HT1080 (cell line): ENCODE measurements around the gene MYCT1. TPM values are rescaled to one million over a fixed set of nuclear protein-coding genes. Genes with fewer than 3 reads are reported as not detected.
"Not testable (repeated sequence)": the region's sequence is repeated elsewhere in the genome, so short reads cannot be mapped to it uniquely, and the experiment has no call there.

Source experiments
- DNase-seq: peaks from one replicate; pipeline ENCODE4 v3.0.0-alpha.2; 2015; ENCODE audit warnings: low read depth
- polyA plus RNA-seq, 2 experiments: library from polyadenylated mRNA; depleted of rRNA; stranded (reverse); fragments of >200 nt; gene quantifications; 2 replicates each; pipeline ENCODE4 v1.2.3, GENCODE V29; 2015
- total RNA-seq: library from RNA; depleted of rRNA; stranded (reverse); fragments of >200 nt; shearing (Covaris generic); gene quantifications from 2 replicates; pipeline ENCODE4 v1.2.3, GENCODE V29; 2014; rRNA removed

MYCT1 gene
- total RNA-seq: 0.56 and 1.8 TPM in 2 replicates
- polyA plus RNA-seq (2015; cell fraction: cytosol; rRNA removed): 1.1 and 1.8 TPM in 2 replicates
- polyA plus RNA-seq (2015; cell fraction: nucleus; rRNA removed): 0.41 and 0.70 TPM in 2 replicates

GRCh38 chr6:152697634-152698033 is at the start of gene MYCT1:
MYCT1 (plus strand) TSS chr6:152697897; CDS start chr6:152697903, 6 bp downstream.
- DNase-seq: no peak

- DNase-seq: no peak
Measured at GRCh38 chr6:152648105-152648504, 49.6 kb upstream of the MYCT1 start.

DNA sequence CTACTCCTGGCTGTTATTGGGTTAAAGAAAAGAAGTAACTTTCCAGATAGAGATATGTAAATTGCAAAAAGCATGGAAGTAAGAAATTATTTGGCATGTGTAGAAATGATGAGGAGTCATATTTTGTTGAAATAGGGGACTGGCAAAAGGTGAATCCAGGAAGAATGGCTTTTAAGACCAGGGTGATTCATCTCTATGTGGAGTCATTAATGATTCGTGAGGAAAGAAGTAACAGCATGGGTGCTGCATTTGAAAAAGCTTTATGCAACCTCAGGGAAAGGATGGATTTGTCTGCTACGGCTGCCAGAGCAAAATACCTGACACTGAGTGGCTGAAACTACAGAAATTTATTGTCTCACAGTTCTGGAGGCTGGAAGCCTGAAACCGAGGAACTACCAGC is 45.7 kb upstream of the MYCT1 start:
- DNase-seq: peak; percentile 34

DNA sequence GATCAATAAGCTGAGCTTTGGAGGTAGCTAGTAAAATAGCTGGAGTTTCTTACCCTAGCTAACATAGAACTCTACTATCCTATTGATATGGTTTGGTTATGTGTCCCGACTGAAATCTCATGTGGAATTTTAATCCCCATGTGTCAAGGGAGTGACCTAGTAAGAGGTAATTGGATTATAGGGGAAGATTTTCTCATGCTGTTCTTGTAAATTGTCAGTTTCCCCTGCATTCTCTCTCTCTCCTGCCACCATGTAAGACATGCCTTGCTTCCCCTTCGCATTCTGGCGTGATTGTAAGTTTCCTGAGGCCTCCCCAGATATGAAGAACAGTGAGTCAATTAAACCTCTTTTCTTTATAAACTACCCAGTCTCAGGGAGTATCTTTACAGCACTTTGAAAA is 35.9 kb upstream of the MYCT1 start:
- no peak for DNase-seq

DNA sequence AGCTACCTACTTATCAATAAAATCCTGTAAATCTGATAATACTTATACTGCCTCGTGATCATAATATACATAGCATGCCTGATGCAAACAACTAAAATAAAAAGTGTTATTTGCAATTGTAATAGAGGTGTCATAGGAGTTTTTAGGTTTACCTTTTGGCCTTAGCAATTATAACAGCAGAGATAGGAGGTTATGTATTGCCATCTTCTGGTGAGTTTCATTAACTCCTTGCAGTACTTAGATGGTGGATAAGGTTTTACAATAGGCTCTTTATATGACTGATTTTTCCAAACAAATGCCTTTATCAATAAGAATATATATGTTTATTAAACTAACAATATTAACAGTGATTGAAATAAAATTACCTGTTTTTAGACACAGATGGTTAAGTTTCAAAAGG is 27.8 kb upstream of the MYCT1 start:
- peak; percentile 31 for DNase-seq

- no peak for DNase-seq
Measured at GRCh38 chr6:152671171-152671570, 26.5 kb upstream of the MYCT1 start.

DNA sequence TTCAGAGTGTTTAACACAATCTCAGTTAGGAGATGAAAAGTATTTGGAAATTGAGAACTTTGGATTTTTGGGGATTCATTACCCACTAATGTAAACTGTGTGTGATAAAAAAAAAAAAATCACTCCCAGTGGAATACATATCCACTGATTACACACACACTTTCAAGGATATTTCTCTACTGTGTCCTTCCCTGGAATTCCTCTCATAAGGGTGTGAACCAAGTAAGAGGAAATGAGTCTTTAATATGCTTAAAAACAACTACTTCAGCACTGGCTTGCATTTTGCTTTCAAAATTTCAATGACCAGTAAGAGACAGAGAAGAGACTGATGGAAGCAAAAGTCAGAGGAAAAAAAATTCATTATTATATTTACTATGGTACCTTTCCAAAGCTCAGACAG is 24.5 kb upstream of the MYCT1 start:
- no peak for DNase-seq

- no peak for DNase-seq
Measured at GRCh38 chr6:152680151-152680550, 17.5 kb upstream of the MYCT1 start.

- no peak for DNase-seq
Measured at GRCh38 chr6:152680879-152681517, 16.7 kb upstream of the MYCT1 start.

DNA sequence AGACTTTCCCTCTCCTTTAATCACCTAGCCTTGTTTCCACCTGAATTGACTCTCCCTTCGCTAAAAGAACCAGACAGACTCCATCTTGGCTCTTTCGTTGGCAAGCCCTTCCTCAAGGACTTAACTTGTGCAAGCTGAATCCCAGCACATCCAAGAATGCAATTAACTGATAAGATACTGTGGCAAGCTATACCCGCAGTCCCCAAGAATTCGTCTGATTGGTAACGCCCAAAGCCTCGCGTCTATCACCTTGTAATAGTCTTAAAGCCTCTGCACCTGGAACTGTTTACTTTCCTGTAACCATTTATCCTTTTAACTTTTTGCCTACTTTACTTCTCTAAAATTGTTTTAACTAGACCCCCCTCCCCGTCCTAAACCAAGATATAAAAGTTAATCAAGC is 15.6 kb upstream of the MYCT1 start:
- DNase-seq: no peak

- not testable (repeated sequence) for DNase-seq
Measured at GRCh38 chr6:152682935-152683334, 14.8 kb upstream of the MYCT1 start.

DNA sequence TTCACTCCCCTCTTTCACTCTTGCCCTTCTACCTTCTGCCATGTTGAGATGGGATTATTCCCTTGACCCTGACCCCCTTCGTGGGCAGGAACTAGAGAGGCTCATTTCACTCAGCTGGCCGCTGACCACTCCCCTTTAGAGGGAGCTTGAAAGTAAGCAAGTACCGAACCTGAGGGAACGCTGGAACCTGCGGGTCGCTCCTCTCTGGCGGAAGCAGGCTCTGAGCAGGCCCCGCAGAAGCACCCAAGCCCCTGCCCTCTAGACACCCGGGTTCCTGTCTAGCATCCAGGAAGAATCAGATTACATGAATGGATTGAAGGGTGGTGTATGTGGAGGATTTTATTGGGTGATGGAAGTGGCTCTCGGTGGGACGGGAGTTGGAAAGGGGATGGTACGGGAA is 11.9 kb upstream of the MYCT1 start:
- DNase-seq: no peak

GRCh38 chr6:152695372-152696045 is 2.2 kb upstream of the MYCT1 start:
- no peak for DNase-seq

DNA sequence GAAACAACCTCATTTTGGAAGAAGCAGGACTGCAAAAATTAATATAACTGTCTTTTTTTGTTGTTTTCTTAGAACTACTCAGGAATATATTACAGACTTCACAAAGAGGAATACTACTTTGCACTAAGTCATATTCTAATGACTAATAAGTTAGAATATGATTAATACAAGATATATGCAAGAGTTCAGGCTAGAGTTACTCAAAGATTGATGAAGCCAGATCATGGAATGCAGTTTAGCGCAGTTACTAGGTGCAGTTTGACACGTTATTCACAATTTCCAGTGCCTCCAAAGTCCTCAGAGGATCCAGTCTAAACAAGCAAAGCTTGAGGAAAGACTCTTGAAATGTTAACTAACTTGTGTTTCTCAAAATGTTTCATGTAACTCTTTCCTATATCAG is 1.2 kb upstream of the MYCT1 start:
- no peak for DNase-seq

- no peak for DNase-seq
Measured at GRCh38 chr6:152698692-152699091, 995 bp downstream of the MYCT1 start.

DNA sequence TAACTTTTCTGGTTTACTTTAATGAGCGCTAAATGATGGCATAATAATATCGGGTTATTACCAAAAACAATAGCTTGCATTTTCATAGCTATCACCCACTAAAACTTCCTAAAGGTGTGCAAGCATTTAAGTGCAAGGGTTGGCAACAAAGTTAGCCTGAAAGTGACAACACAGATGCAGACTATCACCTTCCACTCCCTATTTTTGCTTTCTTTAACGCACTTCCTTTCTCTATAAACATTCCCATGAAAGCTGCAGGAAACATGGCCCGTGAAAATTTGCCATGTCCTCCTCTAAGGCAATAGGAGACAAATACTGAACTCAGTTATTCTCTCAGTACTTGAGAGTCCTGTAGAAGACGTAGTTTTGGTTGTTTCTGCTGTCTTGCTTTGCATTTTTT is 2.7 kb downstream of the MYCT1 start:
- DNase-seq: no peak

GRCh38 chr6:152701081-152701862 is 3.6 kb downstream of the MYCT1 start:
- no peak for DNase-seq

DNA sequence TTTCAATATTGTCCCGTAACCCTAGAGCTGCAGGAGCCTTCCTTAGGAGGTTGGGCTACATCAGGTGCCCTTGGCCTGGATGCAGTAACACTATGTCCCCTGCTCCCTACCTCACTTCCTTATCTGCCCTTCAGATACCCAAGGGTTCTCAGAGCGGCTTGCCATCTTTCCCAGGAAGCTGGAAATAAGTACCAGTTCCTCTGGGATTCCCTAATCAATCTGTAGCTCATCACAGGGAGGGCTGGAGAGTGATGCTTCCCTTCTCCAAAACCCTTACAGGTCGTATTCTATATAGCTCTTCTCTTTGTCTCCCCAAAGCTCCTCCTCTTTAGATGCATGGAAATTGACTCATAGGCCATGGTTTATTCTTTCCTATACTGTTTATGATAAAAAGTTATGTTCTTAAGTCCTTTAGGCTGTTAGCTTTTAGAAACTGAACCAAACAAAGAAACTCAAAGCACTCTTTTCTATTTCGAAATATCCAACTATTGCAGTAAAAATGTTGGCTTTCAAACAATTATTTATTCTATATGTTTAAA is 4.2 kb downstream of the MYCT1 start:
- DNase-seq: no peak

GRCh38 chr6:152703750-152704149 is 6.1 kb downstream of the MYCT1 start:
- DNase-seq: not testable (repeated sequence)

DNA sequence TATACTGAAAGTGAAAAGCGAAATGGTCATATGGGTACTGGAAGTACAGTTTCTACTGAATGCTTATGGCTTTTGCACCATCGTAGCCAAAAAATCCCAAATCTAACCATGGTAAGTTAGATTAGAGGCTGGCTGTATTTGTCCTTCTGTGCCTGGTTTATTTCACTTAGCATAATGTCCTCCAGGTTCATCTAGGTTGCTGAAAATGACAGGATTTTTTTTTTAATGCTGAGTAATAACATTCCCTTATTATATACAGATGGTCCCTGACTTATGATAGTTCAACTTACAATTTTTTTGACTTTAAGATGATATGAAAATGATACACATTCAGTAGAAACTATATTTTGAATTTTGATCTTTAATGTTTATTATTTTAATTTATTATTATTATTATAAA is 7.6 kb downstream of the MYCT1 start:
- no peak for DNase-seq

- no peak for DNase-seq
Measured at GRCh38 chr6:152716322-152716721, 18.6 kb downstream of the MYCT1 start.

DNA sequence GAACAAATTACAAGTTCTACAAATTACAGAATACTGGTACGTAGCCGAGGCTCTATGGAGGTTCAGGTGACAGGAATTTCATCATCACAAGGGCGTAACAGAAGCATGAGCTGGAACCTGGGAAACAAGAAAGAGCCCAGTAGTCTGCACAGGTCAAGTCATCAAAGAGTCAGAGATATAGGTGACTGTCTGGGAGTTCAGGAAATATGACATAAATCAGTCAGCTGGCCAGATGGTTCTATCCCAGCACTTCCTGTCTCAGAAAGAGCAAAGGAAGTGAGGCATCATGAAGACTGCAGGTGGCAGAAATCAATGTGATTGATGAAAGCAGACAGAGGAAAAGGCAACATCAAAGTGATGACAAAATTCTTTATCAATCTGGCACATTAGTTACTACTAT is 23.3 kb downstream of the MYCT1 start:
- peak; percentile 91 for DNase-seq
